ENCODE measurements around the gene TNRC6B.

- TF ChIP-seq, protein P1, sequence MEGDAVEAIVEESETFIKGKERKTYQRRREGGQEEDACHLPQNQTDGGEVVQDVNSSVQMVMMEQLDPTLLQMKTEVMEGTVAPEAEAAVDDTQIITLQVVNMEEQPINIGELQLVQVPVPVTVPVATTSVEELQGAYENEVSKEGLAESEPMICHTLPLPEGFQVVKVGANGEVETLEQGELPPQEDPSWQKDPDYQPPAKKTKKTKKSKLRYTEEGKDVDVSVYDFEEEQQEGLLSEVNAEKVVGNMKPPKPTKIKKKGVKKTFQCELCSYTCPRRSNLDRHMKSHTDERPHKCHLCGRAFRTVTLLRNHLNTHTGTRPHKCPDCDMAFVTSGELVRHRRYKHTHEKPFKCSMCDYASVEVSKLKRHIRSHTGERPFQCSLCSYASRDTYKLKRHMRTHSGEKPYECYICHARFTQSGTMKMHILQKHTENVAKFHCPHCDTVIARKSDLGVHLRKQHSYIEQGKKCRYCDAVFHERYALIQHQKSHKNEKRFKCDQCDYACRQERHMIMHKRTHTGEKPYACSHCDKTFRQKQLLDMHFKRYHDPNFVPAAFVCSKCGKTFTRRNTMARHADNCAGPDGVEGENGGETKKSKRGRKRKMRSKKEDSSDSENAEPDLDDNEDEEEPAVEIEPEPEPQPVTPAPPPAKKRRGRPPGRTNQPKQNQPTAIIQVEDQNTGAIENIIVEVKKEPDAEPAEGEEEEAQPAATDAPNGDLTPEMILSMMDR (IDR thresholded peaks at IDR 0.05; ENCODE audit: insufficient read depth, low read depth, low read length): no peak
- no peak for TF ChIP-seq EZH2 (IDR thresholded peaks at IDR 0.05; ENCODE audit: insufficient read depth, low read length)
Observed at GRCh38 chr22:40332319-40332781, 154.6 kb downstream of the TNRC6B start.

Data from astrocyte (in vitro differentiated cells and primary cell).